Measurements from ENCODE around the gene ANTXR1.

Gene ANTXR1

GRCh38 chr2:68974251-68974650 lies 38.7 kb upstream of the ANTXR1 start, which contains the start of gene GKN1:
Gene GKN1 (plus strand): TSS chr2:68974636. CDS start chr2:68974678, 42 bp downstream.
- DNase-seq (ENCODE audit: low read depth), result no peak
- H3K4me3 ChIP-seq (ENCODE audit: low read depth, low read length), result no peak within 1 kb of the TSS
- TF ChIP-seq, protein P1, sequence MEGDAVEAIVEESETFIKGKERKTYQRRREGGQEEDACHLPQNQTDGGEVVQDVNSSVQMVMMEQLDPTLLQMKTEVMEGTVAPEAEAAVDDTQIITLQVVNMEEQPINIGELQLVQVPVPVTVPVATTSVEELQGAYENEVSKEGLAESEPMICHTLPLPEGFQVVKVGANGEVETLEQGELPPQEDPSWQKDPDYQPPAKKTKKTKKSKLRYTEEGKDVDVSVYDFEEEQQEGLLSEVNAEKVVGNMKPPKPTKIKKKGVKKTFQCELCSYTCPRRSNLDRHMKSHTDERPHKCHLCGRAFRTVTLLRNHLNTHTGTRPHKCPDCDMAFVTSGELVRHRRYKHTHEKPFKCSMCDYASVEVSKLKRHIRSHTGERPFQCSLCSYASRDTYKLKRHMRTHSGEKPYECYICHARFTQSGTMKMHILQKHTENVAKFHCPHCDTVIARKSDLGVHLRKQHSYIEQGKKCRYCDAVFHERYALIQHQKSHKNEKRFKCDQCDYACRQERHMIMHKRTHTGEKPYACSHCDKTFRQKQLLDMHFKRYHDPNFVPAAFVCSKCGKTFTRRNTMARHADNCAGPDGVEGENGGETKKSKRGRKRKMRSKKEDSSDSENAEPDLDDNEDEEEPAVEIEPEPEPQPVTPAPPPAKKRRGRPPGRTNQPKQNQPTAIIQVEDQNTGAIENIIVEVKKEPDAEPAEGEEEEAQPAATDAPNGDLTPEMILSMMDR (IDR thresholded peaks at IDR 0.05; ENCODE audit: insufficient read depth, low read depth, low read length, missing control alignments), result no peak

- TF ChIP-seq, protein P1 (IDR thresholded peaks at IDR 0.05; ENCODE audit: insufficient read depth, low read depth, low read length, missing control alignments), result no peak
- no peak overlapping the region for H3K4me3 ChIP-seq (ENCODE audit: low read depth, low read length)
- no peak for DNase-seq (ENCODE audit: low read depth)
Observed at GRCh38 chr2:68974946-68975665, 37.9 kb upstream of the ANTXR1 start.

DNA sequence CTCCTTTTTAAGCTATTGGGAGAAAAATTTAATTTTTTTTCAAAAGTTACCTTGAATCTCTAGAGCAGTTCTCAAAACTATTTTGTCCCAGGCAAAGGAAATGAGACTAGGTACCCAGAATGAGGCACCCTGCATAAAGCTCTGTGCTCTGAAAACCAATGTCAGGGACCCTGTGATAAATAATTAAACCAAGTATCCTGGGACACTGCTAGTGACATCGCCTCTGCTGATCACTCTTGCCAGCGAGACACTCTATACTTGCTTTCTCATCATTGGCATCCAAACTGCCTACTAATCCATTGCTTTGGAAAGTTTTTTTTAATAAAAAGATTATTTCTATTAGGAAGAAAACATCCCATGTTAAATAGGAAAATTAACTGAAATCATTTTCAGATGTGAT lies 37.1 kb upstream of the ANTXR1 start:
- DNase-seq (ENCODE audit: low read depth), result no peak
- H3K4me3 ChIP-seq (ENCODE audit: low read depth, low read length), result no peak overlapping the region
- TF ChIP-seq, protein P1 (IDR thresholded peaks at IDR 0.05; ENCODE audit: insufficient read depth, low read depth, low read length, missing control alignments), result no peak

GRCh38 chr2:68977453-68977852 lies 35.5 kb upstream of the ANTXR1 start:
- TF ChIP-seq, protein P1 (IDR thresholded peaks at IDR 0.05; ENCODE audit: insufficient read depth, low read depth, low read length, missing control alignments), result no peak
- no peak overlapping the region for H3K4me3 ChIP-seq (ENCODE audit: low read depth, low read length)
- no peak for DNase-seq (ENCODE audit: low read depth)

DNA sequence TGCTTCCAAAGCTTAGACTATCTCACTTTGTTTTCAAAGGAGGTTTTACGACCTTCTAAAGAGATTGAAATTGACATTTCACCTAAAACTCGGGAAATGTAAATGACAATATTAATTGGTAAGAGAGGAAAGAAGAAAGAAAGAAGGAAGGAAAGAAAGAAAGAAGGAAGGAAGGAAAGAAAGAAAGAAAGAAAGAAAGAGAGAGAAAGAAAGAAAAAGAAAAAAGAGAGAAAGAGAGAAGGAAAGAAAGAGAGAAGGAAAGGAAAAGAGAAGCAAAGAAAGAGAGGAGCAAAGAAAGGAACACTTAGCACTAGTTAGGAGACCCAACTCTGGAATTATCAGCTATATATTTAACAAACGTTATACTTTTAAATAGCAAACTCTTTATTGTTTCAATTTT lies 34.9 kb upstream of the ANTXR1 start:
- TF ChIP-seq, protein P1 (IDR thresholded peaks at IDR 0.05; ENCODE audit: insufficient read depth, low read depth, low read length, missing control alignments), result no peak

DNA sequence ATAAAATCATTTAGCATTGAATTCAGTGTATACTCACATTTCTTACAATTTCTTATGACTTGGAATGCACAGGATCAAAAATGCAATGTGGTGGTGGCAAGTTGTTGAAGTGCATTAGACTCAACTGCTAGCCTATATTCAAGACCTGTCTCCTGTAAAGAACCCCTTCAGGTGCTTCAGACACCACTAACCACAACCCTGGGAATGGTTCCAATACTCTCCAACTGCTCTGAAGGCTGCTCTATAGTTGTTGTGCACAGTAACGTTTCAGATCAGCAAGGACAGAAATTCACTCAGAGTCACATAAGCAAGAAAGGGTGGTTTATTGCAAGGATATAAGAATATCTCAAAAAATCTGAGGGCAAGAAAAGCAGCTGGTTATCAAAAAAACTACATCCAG lies 32.0 kb upstream of the ANTXR1 start:
- H3K4me3 ChIP-seq (ENCODE audit: low read depth, low read length), result no peak overlapping the region
- DNase-seq (ENCODE audit: low read depth), result no peak
- TF ChIP-seq, protein P1 (IDR thresholded peaks at IDR 0.05; ENCODE audit: insufficient read depth, low read depth, low read length, missing control alignments), result no peak

More for the DNA sequence above, 34.9 kb upstream of the ANTXR1 start:
- no peak overlapping the region for H3K4me3 ChIP-seq (ENCODE audit: low read depth, low read length)
- DNase-seq (ENCODE audit: low read depth), result no peak

GRCh38 chr2:68987021-68987503 lies 25.9 kb upstream of the ANTXR1 start:
- no peak overlapping the region for H3K4me3 ChIP-seq (ENCODE audit: low read depth, low read length)
- TF ChIP-seq, protein P1 (IDR thresholded peaks at IDR 0.05; ENCODE audit: insufficient read depth, low read depth, low read length, missing control alignments), result no peak
- no peak for DNase-seq (ENCODE audit: low read depth)

All from GM12865 (cell line).